ENCODE results near the gene LIPT2.

The LIPT2 gene

GRCh38 chr11:74494916-74495315 is 1.4 kb upstream of the LIPT2 start:
- DNase-seq, result no peak

- DNase-seq, result no peak
Measured at GRCh38 chr11:74493791-74494630, 487 bp upstream of the LIPT2 start.

DNA sequence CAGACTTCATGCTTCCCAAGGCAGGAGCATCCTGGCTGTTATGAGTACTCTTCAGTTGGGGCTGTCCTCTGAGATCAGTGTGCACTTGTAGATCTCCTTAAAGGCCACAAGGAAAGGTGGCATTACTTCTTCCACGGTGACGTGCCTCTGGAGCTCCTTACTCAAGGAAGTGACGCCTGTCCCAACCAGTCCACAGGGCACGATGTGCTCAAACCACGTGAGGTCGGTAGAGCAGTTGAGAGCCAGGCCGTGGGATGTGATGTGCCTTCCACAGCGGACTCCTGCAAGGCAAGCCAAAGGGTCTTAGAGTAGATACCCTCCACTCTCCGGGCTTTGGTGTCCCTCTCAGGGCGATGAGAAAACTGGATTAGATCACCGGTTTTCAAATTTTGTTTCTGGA is 1.4 kb downstream of the LIPT2 start:
- no peak for DNase-seq

DNA sequence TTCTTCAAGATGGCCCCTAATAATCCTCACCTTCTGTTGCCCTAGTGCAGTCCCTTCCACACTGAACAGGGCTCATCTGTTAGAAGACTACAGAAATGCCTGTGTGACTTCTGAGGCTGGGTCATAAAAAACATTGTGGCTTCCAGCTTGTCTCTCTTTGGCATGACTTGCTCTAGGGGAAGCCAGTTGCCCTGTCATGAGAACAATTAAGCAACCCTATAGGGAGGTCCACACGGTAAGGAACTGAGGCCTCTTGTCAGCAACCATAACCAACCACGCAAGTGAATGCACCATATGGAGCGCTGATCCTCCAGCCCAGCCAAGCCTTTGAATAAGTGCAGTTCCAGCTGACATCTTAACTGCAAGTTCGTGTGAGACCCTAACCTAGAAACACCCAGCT is 2.6 kb downstream of the LIPT2 start:
- DNase-seq, result no peak

- no peak for DNase-seq
Measured at GRCh38 chr11:74487875-74488274, 5.6 kb downstream of the LIPT2 start.

GRCh38 chr11:74485868-74486267 is 7.7 kb downstream of the LIPT2 start:
- DNase-seq, result no peak

DNA sequence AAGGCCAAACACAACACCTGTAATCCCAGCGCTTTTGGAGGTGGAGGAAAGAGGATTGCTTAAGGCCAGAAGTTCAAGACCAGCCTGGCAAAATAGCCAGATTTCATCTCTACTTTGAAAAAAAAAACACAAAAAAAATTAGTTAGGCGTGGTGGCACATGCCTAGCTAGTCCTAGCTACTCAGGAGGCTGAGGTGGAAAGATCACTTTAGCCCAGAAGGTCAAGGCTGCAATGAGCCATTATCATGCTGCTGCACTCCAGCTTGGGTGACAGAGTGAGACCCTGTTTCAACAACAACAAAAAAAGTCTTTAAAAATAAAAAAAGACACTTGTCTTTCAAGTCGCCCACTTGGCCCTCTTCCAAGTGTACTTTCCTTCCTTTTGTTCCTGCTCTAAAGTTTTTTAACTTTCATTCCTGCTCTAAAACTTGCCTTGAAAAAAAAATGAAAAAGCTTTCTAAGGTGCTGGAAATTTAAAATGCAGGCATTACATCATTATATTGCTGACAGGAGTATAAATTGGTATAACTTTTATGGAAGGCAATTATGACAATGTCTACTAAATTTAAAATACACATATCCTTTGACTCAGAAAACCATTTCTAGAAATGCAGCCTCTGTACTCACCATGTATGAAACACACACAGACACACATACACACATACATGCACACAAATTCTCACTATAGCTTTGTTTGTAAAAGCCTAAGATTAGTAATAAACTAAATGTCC is 12.7 kb downstream of the LIPT2 start:
- no peak for DNase-seq

GRCh38 chr11:74479732-74480123 is 13.8 kb downstream of the LIPT2 start:
- DNase-seq, result no peak

- no peak for DNase-seq
Measured at GRCh38 chr11:74478877-74479731, 14.4 kb downstream of the LIPT2 start.

DNA sequence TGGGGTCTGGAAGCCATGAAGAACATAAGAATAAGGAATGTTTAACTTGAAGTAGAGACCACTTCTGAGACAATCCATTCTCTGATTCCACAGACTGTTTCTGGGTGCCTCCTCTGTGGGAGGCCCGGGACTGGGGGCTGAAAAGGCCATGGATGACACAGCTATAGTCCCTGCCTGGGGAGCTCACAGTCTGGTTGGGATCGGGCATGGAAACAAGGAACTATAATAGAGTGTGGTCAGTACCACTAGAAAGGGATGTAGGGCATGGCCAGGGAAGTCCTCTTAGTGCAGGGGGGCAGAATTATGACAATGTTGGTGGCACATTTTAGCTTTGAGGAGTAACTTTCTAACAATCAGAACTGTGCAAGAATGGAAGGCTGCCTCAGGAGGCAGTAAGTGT is 17.0 kb downstream of the LIPT2 start:
- no peak for DNase-seq

- DNase-seq, result no peak
Measured at GRCh38 chr11:74474316-74474715, 19.2 kb downstream of the LIPT2 start.

DNA sequence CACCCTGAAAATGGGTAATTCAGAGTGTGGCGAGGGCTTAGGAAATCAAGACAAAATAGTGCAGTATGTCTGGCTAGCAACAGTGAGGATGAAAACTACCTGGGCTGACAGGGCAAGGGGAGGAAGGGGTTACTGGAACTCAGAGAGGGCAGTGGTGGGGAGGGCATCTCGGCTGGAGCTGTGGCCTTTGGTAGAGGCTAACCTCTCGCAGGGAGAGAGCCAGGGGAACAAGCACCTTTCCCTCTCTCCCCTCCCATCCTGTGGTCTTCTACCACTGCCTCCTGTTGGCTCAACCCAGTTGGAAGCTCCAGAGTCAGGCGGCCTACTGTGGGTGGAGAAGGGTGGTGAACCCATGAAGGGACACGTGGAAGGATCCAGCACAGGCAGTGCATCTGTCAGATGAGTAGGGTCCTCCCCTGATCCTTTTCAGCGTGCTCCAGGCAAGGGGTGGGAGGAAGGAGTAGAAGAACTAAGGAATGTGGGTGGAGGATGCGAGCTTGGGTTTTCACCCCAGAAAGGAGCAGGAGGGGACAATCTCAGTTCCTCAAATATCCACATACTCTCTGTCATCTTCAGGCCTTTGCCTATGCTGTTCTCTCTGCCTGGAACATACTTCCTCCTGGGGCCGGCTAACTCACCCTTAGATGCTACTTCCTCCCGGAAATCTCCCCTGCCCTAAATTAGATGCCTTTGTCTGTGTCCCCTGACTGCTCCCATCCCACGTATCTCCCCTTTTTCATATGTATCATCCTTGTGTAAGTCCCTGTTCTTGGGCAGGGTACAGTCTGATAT is 19.9 kb downstream of the LIPT2 start:
- DNase-seq, result no peak

GRCh38 chr11:74471668-74472429 is 21.7 kb downstream of the LIPT2 start:
- DNase-seq, result no peak

DNA sequence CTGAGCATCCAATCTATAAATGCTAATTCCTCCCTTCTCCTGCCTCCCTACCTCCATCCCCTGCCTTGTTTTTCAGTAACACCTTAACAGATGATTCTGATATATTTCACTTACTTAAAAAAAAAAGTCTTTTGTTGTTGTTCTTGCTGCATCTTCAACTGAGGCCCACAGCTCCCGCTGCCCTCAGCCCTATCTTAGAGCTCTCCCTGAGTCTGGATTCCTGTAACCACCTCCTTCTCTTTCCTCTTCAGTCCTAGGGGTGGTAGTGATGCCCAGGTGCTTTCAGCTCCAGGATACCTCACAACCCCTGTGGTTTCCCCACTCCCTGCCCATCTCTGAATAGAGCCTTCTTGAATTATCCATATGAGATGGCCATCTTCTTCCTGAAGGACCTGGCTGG is 22.5 kb downstream of the LIPT2 start:
- DNase-seq, result no peak

GRCh38 chr11:74470526-74470925 is 23.0 kb downstream of the LIPT2 start:
- no peak for DNase-seq

DNA sequence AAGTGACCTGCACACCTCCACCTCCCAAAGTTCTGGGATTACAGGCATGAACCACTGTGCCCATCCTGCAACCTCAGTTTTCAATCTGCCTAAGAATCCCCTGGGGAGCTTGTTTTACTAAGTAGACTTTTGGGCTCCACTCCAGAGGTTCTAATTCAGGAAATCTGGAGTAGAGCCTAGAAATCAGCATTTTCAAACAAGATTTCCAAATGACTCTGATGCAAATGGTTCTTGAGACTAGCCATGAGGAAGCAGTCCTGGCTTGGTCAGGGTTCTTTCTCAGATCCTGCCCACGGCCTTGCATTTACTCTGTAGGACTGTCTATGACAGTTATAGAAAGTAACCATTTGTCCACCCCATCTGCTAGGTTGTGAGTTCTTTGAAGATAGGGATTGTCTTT is 24.6 kb downstream of the LIPT2 start:
- no peak for DNase-seq

DNA sequence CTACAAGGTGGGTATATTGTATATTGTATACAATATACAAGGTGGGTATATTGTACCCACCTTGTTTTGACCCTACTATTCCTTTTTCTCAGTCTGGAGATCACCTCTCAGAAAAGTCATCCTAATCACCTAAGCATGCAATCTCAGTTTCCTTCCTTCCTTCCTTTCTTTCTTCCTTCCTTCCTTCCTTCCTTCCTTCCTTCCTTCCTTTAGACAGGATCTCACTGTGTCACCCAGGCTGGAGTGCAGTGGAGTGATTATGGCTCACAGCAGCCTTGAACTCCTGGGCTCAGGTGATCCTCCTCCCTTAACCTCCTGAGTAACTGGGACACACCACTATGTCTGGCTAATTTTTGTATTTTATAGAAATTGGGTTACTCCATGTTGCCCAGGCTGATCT is 25.0 kb downstream of the LIPT2 start:
- DNase-seq, result no peak

DNA sequence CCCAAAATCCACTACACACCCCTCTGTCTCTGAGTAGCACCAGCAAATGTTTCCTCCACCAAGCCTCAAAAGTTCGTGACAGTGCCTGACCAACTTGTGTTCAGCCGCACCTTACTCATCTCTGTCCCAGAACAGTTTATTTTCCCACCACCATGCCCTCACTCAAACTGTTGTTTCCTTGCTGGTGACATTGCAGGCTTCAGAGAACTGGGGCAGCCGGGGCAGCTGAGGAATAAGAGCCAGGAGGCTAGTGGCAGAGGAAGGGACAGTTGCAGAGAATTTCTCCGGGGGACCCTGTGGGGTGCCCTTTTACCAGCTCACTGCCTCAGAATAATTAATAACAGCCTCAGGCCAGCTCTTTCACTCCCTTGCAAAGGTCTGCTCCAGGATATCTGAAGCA is 25.5 kb downstream of the LIPT2 start:
- DNase-seq, result no peak

- no peak for DNase-seq
Measured at GRCh38 chr11:74466916-74467885, 26.3 kb downstream of the LIPT2 start, which contains the start of gene KCNE3. KCNE3 (minus strand) TSS chr11:74467549; CDS start chr11:74457563, 9,986 bp downstream.

DNA sequence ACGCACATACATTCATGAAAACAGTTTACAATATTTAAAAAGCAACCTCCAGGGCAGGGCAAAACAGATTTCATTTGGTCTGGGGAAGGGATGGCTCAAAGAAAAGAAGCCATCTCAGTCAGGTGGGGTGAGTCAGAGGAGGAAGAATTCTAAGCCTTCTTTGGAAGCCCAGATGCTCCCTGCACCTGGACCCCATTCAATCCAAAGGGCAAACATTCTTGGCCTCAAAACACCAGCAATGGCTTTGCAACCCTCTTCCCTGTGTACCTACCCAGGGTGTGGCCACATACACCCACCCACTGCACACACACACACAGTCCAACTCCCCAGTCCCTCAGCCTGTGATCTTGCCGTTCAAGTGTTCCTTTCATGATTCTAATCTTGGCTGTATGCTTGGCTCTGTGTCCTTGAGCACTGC is 28.2 kb downstream of the LIPT2 start:
- DNase-seq, result no peak

Measured in bone marrow (tissue), 2 donors.